Endothelial cell of umbilical vein (primary cell): ENCODE measurements around the gene MCTP1. TPM values are rescaled to one million over a fixed set of nuclear protein-coding genes. Genes with fewer than 3 reads are reported as not detected.

Source experiments
- BruUV-seq: library from RNA; stranded (reverse); fragments of 400-500 nt; replicated peaks from 2 replicates; lab custom pipeline; 2021; lab: Mats Ljungman, UMichigan
- CTCF ChIA-PET: fragments of 300-600, 350-600 bp; sonication (Branson Sonifier 250); formaldehyde crosslinking; loops from one replicate; lab custom pipeline; 2021; ENCODE audit warnings: antibody characterized with exemption, inconsistent platforms; lab: Charles Lee
- POLR2A ChIA-PET: fragments of 300-600, 350-600 bp; sonication (Branson Sonifier 250); formaldehyde crosslinking; loops from one replicate; lab custom pipeline; 2021; ENCODE audit warnings: antibody characterized with exemption, inconsistent platforms; lab: Charles Lee
- DNase-seq: peaks from one replicate; pipeline ENCODE4 v3.0.0-alpha.2; 2011; ENCODE audit warnings: low read depth, low spot score
- FAIRE-seq: peaks from 2 replicates; lab custom pipeline; 2011; peaks lifted over from hg19 to GRCh38; lab: Jason Lieb, UNC
- H2AFZ ChIP-seq: 2 replicates; pipeline ENCODE4 v1.6.0; 2012; ENCODE audit warnings: low read depth, low read length, control low read depth, inconsistent platforms
- H3K27ac ChIP-seq: 2 replicates; pipeline ENCODE4 v1.5.1; 2011; ENCODE audit warnings: low read depth, mild to moderate bottlenecking, control low read depth, low read length, moderate library complexity; ENCODE audit not compliant: insufficient read depth
- H3K27me3 ChIP-seq, 2 experiments: 2 replicates each; pipeline versions ENCODE4 v1.6.0 to v1.6.1; 2011; ENCODE audit warnings: low read length in 2 of 2, mixed read lengths in 1 of 2; ENCODE audit not compliant: control insufficient read depth in 2 of 2, insufficient read depth in 2 of 2
- H3K36me3 ChIP-seq, 2 experiments: 2 replicates in 1 of 2; 3 replicates in 1 of 2; pipeline ENCODE4 v1.5.1; 2011; ENCODE audit warnings: low read length in 2 of 2, mild to moderate bottlenecking in 1 of 2, moderate library complexity in 1 of 2; ENCODE audit not compliant: control insufficient read depth in 2 of 2, insufficient read depth in 2 of 2; ENCODE audit errors: extremely low read depth in 1 of 2
- H3K4me1 ChIP-seq: 3 replicates; pipeline ENCODE4 v1.5.1; 2011; ENCODE audit warnings: mild to moderate bottlenecking, low read length; ENCODE audit not compliant: control insufficient read depth, insufficient read depth; ENCODE audit errors: extremely low read depth
- H3K4me2 ChIP-seq: 2 replicates; pipeline ENCODE4 v1.6.1; 2011; ENCODE audit warnings: low read length, control low read depth, mixed read lengths; ENCODE audit not compliant: insufficient read depth
- H3K4me3 ChIP-seq, 3 experiments: fragments of 200-600 bp in 1 of 3; sonication (generic), shearing (Covaris generic) in 1 of 3; replicated peaks in 1 of 3; 2 replicates each; pipeline ENCODE4 v1.5.1; 2011 to 2016; ENCODE audit warnings: control low read depth in 3 of 3, low read length in 3 of 3, mild to moderate bottlenecking in 2 of 3, inconsistent platforms in 1 of 3, low read depth in 1 of 3, moderate library complexity in 1 of 3; ENCODE audit not compliant: insufficient read depth in 1 of 3
- H3K79me2 ChIP-seq: 2 replicates; pipeline ENCODE4 v1.6.0; 2012; ENCODE audit warnings: low read length, inconsistent platforms; ENCODE audit not compliant: control insufficient read depth, insufficient read depth
- H3K9ac ChIP-seq: replicated peaks from 2 replicates; pipeline ENCODE3; 2011; ENCODE audit warnings: low read length, control low read depth; ENCODE audit not compliant: insufficient read depth; ENCODE audit errors: extremely low read depth
- H3K9me1 ChIP-seq: replicated peaks from 3 replicates; pipeline ENCODE4 v1.6.0; 2011; ENCODE audit warnings: mild to moderate bottlenecking, low read length; ENCODE audit not compliant: control insufficient read depth, insufficient read depth; ENCODE audit errors: extremely low read depth
- H3K9me3 ChIP-seq: replicated peaks from 2 replicates; pipeline ENCODE4 v1.5.1; 2012; ENCODE audit warnings: low read length, inconsistent platforms; ENCODE audit not compliant: control insufficient read depth, insufficient read depth
- H4K20me1 ChIP-seq: replicated peaks from 2 replicates; pipeline ENCODE3; 2011; ENCODE audit warnings: mild to moderate bottlenecking, low read length; ENCODE audit not compliant: control insufficient read depth, insufficient read depth; ENCODE audit errors: extremely low read depth
- EZH2 ChIP-seq: IDR thresholded peaks from 2 replicates; pipeline ENCODE4 v1.6.1; 2012; ENCODE audit warnings: borderline replicate concordance, low read depth, mild to moderate bottlenecking, moderate library complexity, low read length, inconsistent platforms; ENCODE audit not compliant: severe bottlenecking
- FOS ChIP-seq: IDR thresholded peaks from 2 replicates; pipeline ENCODE4 v1.6.1; 2011; ENCODE audit warnings: mild to moderate bottlenecking, low read length, moderate library complexity, borderline replicate concordance; ENCODE audit not compliant: insufficient read depth
- GATA2 ChIP-seq: IDR thresholded peaks from 2 replicates; pipeline ENCODE4 v1.7.0; 2011; ENCODE audit warnings: low read depth, mild to moderate bottlenecking, moderate library complexity, mixed read lengths, low read length; ENCODE audit not compliant: insufficient read length, insufficient read depth
- JUN ChIP-seq: IDR thresholded peaks from 2 replicates; pipeline ENCODE4 v1.6.1; 2011; ENCODE audit warnings: borderline replicate concordance, low read depth; ENCODE audit not compliant: insufficient read length, insufficient read depth
- MAX ChIP-seq: IDR thresholded peaks from 2 replicates; pipeline ENCODE4 v1.6.1; 2011; ENCODE audit not compliant: insufficient read depth, insufficient read length
- MYC ChIP-seq: IDR thresholded peaks from one replicate; pipeline ENCODE4 v1.6.1; 2011; ENCODE audit warnings: mild to moderate bottlenecking, low read depth, low read length
- POLR2A ChIP-seq: IDR thresholded peaks from 2 replicates; pipeline ENCODE4 v1.6.1; 2012; ENCODE audit warnings: low read depth, mild to moderate bottlenecking, control low read depth, low read length
- POLR2AphosphoS5 ChIP-seq: IDR thresholded peaks from 2 replicates; pipeline ENCODE4 v1.6.1; 2012; ENCODE audit warnings: low read depth, mild to moderate bottlenecking, control low read depth, low read length, moderate library complexity; ENCODE audit not compliant: insufficient read depth
- dilution Hi-C: fragments of 300-500 bp; cut with MboI; formaldehyde crosslinking; loops from one replicate; pipeline ENCODE4 v1.15.0; 2019; ENCODE audit warnings: low sequenced_read_pairs; ENCODE audit not compliant: extremely low pct_ligation_motif_present
- intact Hi-C: fragments of 100-400 bp; cut with micrococcal nuclease; formaldehyde crosslinking; loops from one replicate; pipeline ENCODE4 v1.10.0; 2022
- polyA plus RNA-seq, 4 experiments: library from polyadenylated mRNA; depleted of rRNA in 3 of 4; stranded (reverse) in 3 of 4; unstranded in 1 of 4; fragments of >200 nt; gene quantifications; 2 replicates each; pipeline versions ENCODE4 v1.2.1 to v1.2.3, GENCODE V29; 2011 to 2012; ENCODE audit warnings: missing spikeins in 1 of 4
- total RNA-seq: library from RNA; stranded (reverse); gene quantifications from 2 replicates; pipeline ENCODE4 v1.2.3, GENCODE V29; 2021
- TF ChIP-seq, protein P1 (sequence below), 2 donors: IDR thresholded peaks; 1 replicate in 1 of 2; 2 replicates in 1 of 2; pipeline ENCODE4 v1.5.1; 2011; ENCODE audit warnings: low read length in 2 of 2, mild to moderate bottlenecking in 2 of 2, moderate library complexity in 2 of 2, control low read depth in 1 of 2, inconsistent platforms in 1 of 2, low read depth in 1 of 2; ENCODE audit not compliant: insufficient read depth in 1 of 2; ENCODE audit errors: extremely low read depth in 1 of 2

MCTP1 gene
- total and polyA plus RNA-seq, 2 donors (not counting 3 experiments of a cell fraction or from before 2014, with no cell fraction given) = 79.3 to 203 TPM

DNA sequence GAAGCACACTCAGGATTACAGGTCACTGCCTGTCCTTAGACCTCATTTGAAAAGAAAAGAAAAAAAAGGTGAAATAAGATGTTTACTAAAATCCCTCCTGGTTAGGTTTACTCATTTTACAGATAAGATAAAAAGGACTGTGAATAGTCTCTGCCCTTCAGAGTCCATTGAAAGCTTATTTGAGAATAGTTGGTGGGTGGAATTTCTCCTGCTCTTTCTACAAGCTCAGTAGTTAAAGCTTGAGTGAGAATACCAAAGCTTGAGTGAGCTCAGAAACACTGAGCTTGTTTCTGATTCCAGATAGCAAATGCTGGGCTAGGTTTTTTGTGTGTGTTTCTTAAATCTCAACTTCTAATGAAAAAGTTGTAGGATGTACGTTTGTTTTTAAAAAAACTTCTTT lies 559.8 kb downstream of the MCTP1 start:
- intact Hi-C loops (no loop called here), dilution Hi-C loops (no loop called here)
- H3K27me3 ChIP-seq = no peaks in the 10 kb centered on the region
- H4K20me1 ChIP-seq = no peaks in the 10 kb centered on the region
- H2AFZ ChIP-seq = no peak overlapping the region
- H3K4me3 ChIP-seq = no peak overlapping the region
- CTCF ChIA-PET = interaction anchor here (1.0 to 2.3 kb wide), 3 partner anchors 13 to 200 kb away, joined by 3 to 17 read pairs (median 3); no protein-coding TSS in a partner anchor
- no TSS peak for BruUV-seq
- POLR2A ChIA-PET = no interaction called here
- no peaks in the 10 kb centered on the region for H3K36me3 ChIP-seq
- no peak overlapping the region for H3K9ac ChIP-seq
- DNase-seq (no peak), FAIRE-seq (no peak)
- no peaks in the 10 kb centered on the region for H3K4me1 ChIP-seq
- no peaks in the 10 kb centered on the region for H3K79me2 ChIP-seq
- H3K9me1 ChIP-seq = no peaks in the 10 kb centered on the region
- TF ChIP-seq MYC (no peak), MAX (no peak), EZH2 (no peak), JUN (no peak), GATA2 (no peak), POLR2A (no peak), FOS (no peak), POLR2AphosphoS5 (no peak)
- TF ChIP-seq, protein P1, sequence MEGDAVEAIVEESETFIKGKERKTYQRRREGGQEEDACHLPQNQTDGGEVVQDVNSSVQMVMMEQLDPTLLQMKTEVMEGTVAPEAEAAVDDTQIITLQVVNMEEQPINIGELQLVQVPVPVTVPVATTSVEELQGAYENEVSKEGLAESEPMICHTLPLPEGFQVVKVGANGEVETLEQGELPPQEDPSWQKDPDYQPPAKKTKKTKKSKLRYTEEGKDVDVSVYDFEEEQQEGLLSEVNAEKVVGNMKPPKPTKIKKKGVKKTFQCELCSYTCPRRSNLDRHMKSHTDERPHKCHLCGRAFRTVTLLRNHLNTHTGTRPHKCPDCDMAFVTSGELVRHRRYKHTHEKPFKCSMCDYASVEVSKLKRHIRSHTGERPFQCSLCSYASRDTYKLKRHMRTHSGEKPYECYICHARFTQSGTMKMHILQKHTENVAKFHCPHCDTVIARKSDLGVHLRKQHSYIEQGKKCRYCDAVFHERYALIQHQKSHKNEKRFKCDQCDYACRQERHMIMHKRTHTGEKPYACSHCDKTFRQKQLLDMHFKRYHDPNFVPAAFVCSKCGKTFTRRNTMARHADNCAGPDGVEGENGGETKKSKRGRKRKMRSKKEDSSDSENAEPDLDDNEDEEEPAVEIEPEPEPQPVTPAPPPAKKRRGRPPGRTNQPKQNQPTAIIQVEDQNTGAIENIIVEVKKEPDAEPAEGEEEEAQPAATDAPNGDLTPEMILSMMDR (IDR thresholded peaks at IDR 0.05; ENCODE audit: extremely low read depth in 1 of 2, insufficient read depth in 1 of 2, low read depth in 1 of 2, low read length in 2 of 2) = no peak
- H3K27ac ChIP-seq = no peak overlapping the region
- H3K9me3 ChIP-seq = no peaks in the 10 kb centered on the region
- no peak overlapping the region for H3K4me2 ChIP-seq
